OCI-LY3 (cell line): ENCODE data around the gene LRRFIP2.

ENCODE experiments used
- EZH2phosphoT487 ChIP-seq: fragments of 200-600 bp; shearing (Covaris generic); IDR thresholded peaks from 2 replicates; pipeline ENCODE4 v1.6.1; 2018; ENCODE audit warnings: antibody characterized with exemption, mixed run types, low read depth
- TF ChIP-seq, protein P1 (sequence below): fragments of 200-600, 300-600 bp; sonication (generic); IDR thresholded peaks from 2 replicates; pipeline ENCODE4 v1.5.1; 2014; ENCODE audit warnings: antibody characterized with exemption, low read length, low read depth

DNA sequence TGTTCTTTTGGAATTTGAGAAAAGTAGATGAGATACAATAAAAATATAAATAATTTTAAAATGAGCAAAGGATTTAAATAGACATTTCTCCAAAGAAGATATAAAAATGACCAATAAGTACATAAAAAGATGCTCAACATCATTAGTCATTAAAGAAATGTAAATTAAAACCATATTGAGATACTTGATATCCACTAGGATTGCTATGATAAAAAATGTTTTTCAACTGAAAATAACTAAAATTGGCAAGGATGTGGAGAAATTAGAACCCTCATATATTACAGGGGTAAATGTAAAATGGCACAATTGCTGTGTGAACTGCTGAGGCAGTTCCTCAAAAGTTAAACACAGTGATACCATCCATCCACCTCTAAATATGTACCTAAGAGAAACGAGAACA, 38.8 kb downstream of the LRRFIP2 start:
- TF ChIP-seq, protein P1, sequence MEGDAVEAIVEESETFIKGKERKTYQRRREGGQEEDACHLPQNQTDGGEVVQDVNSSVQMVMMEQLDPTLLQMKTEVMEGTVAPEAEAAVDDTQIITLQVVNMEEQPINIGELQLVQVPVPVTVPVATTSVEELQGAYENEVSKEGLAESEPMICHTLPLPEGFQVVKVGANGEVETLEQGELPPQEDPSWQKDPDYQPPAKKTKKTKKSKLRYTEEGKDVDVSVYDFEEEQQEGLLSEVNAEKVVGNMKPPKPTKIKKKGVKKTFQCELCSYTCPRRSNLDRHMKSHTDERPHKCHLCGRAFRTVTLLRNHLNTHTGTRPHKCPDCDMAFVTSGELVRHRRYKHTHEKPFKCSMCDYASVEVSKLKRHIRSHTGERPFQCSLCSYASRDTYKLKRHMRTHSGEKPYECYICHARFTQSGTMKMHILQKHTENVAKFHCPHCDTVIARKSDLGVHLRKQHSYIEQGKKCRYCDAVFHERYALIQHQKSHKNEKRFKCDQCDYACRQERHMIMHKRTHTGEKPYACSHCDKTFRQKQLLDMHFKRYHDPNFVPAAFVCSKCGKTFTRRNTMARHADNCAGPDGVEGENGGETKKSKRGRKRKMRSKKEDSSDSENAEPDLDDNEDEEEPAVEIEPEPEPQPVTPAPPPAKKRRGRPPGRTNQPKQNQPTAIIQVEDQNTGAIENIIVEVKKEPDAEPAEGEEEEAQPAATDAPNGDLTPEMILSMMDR, result no peak
- TF ChIP-seq EZH2phosphoT487, result no peak
